Vagina (tissue), 2 donors: ENCODE results near the gene PDYN.

Experiments used
- POLR2A ChIP-seq, 2 donors: fragments of 450-650 bp; IDR thresholded peaks; one replicate each; pipeline ENCODE4 v1.6.1; 2017; ENCODE audit warnings: antibody characterized with exemption in 2 of 2, mild to moderate bottlenecking in 2 of 2, moderate library complexity in 2 of 2
- TF ChIP-seq, protein P1 (sequence below), 3 experiments: fragments of 450-650 bp in 2 of 3; fragments of 200-600 bp in 1 of 3; sonication (generic) in 1 of 3; IDR thresholded peaks; one replicate each; pipeline ENCODE4 v1.5.1; 2017 to 2019; ENCODE audit warnings: antibody characterized with exemption in 3 of 3, mild to moderate bottlenecking in 2 of 3, moderate library complexity in 2 of 3

DNA sequence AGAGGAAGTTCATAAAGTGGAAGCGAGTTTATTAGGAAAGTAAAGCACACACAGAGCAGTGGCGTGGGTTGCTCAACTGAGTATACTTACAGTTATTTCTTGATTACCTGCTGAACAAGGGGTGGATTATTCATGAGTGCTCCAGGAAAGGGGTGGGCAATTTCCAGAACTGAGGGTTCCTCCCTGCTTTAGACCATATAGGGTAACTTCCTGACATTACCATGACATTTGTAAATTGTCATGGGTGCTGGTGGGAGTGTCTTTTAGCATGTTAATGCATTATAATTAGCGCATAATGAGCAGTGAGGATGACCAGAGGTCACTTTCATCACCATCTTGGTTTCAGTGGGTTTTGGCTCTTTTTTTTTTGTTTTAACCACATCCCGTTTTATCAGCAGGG lies 29.8 kb downstream of the PDYN start:
- TF ChIP-seq, protein P1, sequence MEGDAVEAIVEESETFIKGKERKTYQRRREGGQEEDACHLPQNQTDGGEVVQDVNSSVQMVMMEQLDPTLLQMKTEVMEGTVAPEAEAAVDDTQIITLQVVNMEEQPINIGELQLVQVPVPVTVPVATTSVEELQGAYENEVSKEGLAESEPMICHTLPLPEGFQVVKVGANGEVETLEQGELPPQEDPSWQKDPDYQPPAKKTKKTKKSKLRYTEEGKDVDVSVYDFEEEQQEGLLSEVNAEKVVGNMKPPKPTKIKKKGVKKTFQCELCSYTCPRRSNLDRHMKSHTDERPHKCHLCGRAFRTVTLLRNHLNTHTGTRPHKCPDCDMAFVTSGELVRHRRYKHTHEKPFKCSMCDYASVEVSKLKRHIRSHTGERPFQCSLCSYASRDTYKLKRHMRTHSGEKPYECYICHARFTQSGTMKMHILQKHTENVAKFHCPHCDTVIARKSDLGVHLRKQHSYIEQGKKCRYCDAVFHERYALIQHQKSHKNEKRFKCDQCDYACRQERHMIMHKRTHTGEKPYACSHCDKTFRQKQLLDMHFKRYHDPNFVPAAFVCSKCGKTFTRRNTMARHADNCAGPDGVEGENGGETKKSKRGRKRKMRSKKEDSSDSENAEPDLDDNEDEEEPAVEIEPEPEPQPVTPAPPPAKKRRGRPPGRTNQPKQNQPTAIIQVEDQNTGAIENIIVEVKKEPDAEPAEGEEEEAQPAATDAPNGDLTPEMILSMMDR (IDR thresholded peaks at IDR 0.05) = no peak
- no peak for TF ChIP-seq POLR2A (IDR thresholded peaks at IDR 0.05)
